IPS-15b (cell line): ENCODE measurements around the gene M1AP.

Source experiments
- H3K27me3 ChIP-seq: one replicate; pipeline ENCODE4 v1.6.1; 2013; ENCODE audit warnings: low read length; ENCODE audit not compliant: control insufficient read depth, insufficient read depth
- H3K36me3 ChIP-seq: one replicate; pipeline ENCODE4 v1.6.1; 2013; ENCODE audit warnings: low read length; ENCODE audit not compliant: control insufficient read depth, insufficient read depth
- H3K4me1 ChIP-seq: one replicate; pipeline ENCODE4 v1.6.1; 2013; ENCODE audit warnings: mild to moderate bottlenecking, low read length; ENCODE audit not compliant: control insufficient read depth, insufficient read depth
- H3K4me3 ChIP-seq: one replicate; pipeline ENCODE4 v1.5.1; 2013; ENCODE audit warnings: low read depth, low read length
- H3K9ac ChIP-seq: one replicate; pipeline ENCODE4 v1.6.1; 2013; ENCODE audit warnings: low read depth, mild to moderate bottlenecking, low read length
- H3K9me3 ChIP-seq: one replicate; pipeline ENCODE4 v1.6.1; 2013; ENCODE audit warnings: mild to moderate bottlenecking, low read length; ENCODE audit not compliant: control insufficient read depth, insufficient read depth

The M1AP gene

GRCh38 chr2:74524955-74525716 is 123.0 kb downstream of the M1AP start:
- Histone ChIP-seq H3K27me3 (peaks cover 34% of the 10 kb centered on the region), H3K36me3 (peaks cover 17% of the 10 kb centered on the region), H3K9ac (no peak overlapping the region), H3K9me3 (no peaks in the 10 kb centered on the region), H3K4me3 (no peak overlapping the region), H3K4me1 (peaks cover 3% of the 10 kb centered on the region)

GRCh38 chr2:74524005-74524404 is 124.1 kb downstream of the M1AP start:
- Histone ChIP-seq H3K9ac (no peak overlapping the region), H3K4me3 (no peak overlapping the region), H3K36me3 (peaks cover 17% of the 10 kb centered on the region), H3K27me3 (peaks cover 45% of the 10 kb centered on the region), H3K4me1 (peaks cover 3% of the 10 kb centered on the region), H3K9me3 (no peaks in the 10 kb centered on the region)

DNA sequence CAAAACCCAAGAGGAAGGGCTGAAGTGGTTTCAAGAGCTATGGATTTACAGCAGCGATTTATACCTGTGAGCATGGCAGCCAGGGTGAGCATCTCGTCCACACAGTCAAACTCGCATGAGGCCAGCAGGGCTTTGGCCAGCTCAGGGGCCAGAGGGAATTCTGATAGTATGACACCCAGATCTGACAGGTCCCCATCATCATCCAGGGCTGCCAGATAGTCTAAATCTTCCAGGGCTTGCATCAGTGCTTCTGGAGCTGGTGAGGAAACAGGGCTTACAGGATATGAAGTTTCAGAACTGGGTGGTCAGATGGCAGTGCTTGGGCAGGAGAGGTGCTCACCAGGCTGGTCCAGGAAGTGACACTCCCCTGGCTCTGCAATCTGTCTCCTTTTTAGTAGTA is 125.6 kb downstream of the M1AP start:
- H3K27me3 ChIP-seq = peaks cover 60% of the 10 kb centered on the region
- no peak overlapping the region for H3K4me3 ChIP-seq
- H3K9ac ChIP-seq = no peak overlapping the region
- peaks cover 13% of the 10 kb centered on the region for H3K36me3 ChIP-seq
- no peaks in the 10 kb centered on the region for H3K9me3 ChIP-seq
- H3K4me1 ChIP-seq = no peaks in the 10 kb centered on the region

GRCh38 chr2:74516650-74517049 is 131.5 kb downstream of the M1AP start:
- H3K4me1 ChIP-seq = no peaks in the 10 kb centered on the region
- H3K36me3 ChIP-seq = no peaks in the 10 kb centered on the region
- H3K9ac ChIP-seq = no peak overlapping the region
- peaks cover 95% of the 10 kb centered on the region for H3K27me3 ChIP-seq
- peaks cover 6% of the 10 kb centered on the region for H3K9me3 ChIP-seq
- H3K4me3 ChIP-seq = peak overlapping the region; percentile 49

GRCh38 chr2:74515981-74516633 is 132.0 kb downstream of the M1AP start:
- peaks cover 6% of the 10 kb centered on the region for H3K9me3 ChIP-seq
- H3K4me1 ChIP-seq = no peaks in the 10 kb centered on the region
- H3K27me3 ChIP-seq = peaks cover 98% of the 10 kb centered on the region
- no peaks in the 10 kb centered on the region for H3K36me3 ChIP-seq
- no peak overlapping the region for H3K9ac ChIP-seq
- H3K4me3 ChIP-seq = peak overlapping the region; percentile 49

DNA sequence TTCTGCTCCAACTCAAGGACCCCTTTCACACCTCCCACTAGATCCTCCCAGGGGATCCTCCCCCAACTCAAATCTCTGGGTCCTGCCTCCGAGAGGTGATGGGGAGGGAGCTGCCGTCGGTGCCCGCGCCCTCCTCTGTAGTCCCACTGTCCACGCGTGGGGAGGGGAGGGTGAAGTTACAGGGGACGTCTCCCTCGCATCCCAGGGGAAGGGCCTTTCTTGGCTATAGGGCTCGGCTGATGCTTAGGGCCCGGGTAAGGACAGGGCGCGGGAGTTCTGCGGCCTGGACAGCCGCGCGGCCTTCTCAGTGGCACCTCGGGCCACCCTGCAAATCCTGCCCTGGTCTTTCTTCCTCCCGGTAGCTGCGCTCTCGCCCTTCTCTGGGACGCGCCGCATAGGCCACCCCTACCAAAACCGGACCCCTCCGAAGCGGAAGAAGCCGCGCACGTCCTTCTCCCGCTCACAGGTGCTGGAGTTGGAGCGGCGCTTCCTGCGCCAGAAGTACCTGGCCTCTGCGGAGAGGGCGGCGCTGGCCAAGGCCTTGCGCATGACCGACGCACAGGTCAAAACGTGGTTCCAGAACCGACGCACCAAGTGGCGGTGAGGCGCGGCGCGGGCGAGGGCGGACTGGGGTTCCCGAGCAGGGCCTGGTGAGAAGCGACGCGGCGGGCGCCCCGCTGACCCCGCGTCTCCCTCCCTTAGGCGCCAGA is 132.7 kb downstream of the M1AP start:
- Histone ChIP-seq H3K27me3 (peaks cover 99% of the 10 kb centered on the region), H3K4me3 (peak overlapping the region; percentile 49), H3K9ac (no peak overlapping the region), H3K36me3 (no peaks in the 10 kb centered on the region), H3K9me3 (peaks cover 6% of the 10 kb centered on the region), H3K4me1 (no peaks in the 10 kb centered on the region)

GRCh38 chr2:74514368-74515270 is 133.5 kb downstream of the M1AP start, which contains the start of gene TLX2:
TSS of gene TLX2 (plus strand) at chr2:74514450. CDS start at chr2:74514807, 357 bp downstream.
- no peak within 1 kb of the TSS for H3K9ac ChIP-seq
- H3K27me3 ChIP-seq = peaks cover 99% of the 10 kb centered on the region
- peaks cover 6% of the 10 kb centered on the region for H3K9me3 ChIP-seq
- H3K4me1 ChIP-seq = no peaks in the 10 kb centered on the region
- peak within 1 kb of the TSS; percentile 52 for H3K4me3 ChIP-seq
- no peaks in the 10 kb centered on the region for H3K36me3 ChIP-seq

- Histone ChIP-seq H3K4me3 (peak overlapping the region; percentile 52), H3K36me3 (no peaks in the 10 kb centered on the region), H3K9me3 (peaks cover 6% of the 10 kb centered on the region), H3K9ac (no peak overlapping the region), H3K4me1 (no peaks in the 10 kb centered on the region), H3K27me3 (peaks cover 99% of the 10 kb centered on the region)
These were observed 134.3 kb downstream of the M1AP start for GRCh38 chr2:74513605-74514367.

GRCh38 chr2:74512744-74513604 is 135.2 kb downstream of the M1AP start:
- Histone ChIP-seq H3K9me3 (peaks cover 6% of the 10 kb centered on the region), H3K36me3 (no peaks in the 10 kb centered on the region), H3K27me3 (peaks cover 98% of the 10 kb centered on the region), H3K4me3 (peak overlapping the region; percentile 52), H3K4me1 (no peaks in the 10 kb centered on the region), H3K9ac (no peak overlapping the region)
